Neural progenitor cell (in vitro differentiated cells): ENCODE data around the gene DOCK10. TPM values are rescaled to one million over a fixed set of nuclear protein-coding genes. Genes with fewer than 3 reads are reported as not detected.

ENCODE experiments used
- DNase-seq: peaks from one replicate; pipeline ENCODE4 v3.0.0-alpha.2; 2016; ENCODE audit warnings: low spot score
- H2AFZ ChIP-seq: fragments of 200-600 bp; sonication (generic); replicated peaks from 2 replicates; pipeline ENCODE4 v1.6.1; 2016; ENCODE audit warnings: antibody characterized with exemption
- H3F3A ChIP-seq: fragments of 200-600 bp; sonication (generic); 2 replicates; pipeline ENCODE4 v1.6.1; 2016; ENCODE audit warnings: antibody characterized with exemption, low read depth
- H3K27ac ChIP-seq: fragments of 200-600 bp; sonication (generic); 2 replicates; pipeline ENCODE4 v1.5.1; 2016; ENCODE audit warnings: mild to moderate bottlenecking
- H3K27me3 ChIP-seq: fragments of 200-600 bp; sonication (generic); 2 replicates; pipeline ENCODE4 v1.6.1; 2016; ENCODE audit warnings: mild to moderate bottlenecking, moderate library complexity
- H3K36me3 ChIP-seq: fragments of 200-600 bp; sonication (generic); 2 replicates; pipeline ENCODE4 v1.5.1; 2016
- H3K4me1 ChIP-seq: fragments of 200-600 bp; sonication (generic); 2 replicates; pipeline ENCODE4 v1.6.1; 2016; ENCODE audit warnings: mixed run types
- H3K4me2 ChIP-seq: fragments of 200-600 bp; sonication (generic); 2 replicates; pipeline ENCODE4 v1.6.1; 2016
- H3K4me3 ChIP-seq: fragments of 200-600 bp; sonication (generic); 2 replicates; pipeline ENCODE4 v1.5.1; 2016
- H3K79me2 ChIP-seq: fragments of 200-600 bp; sonication (generic); 2 replicates; pipeline ENCODE4 v1.6.1; 2016; ENCODE audit warnings: low read depth
- H3K9ac ChIP-seq: fragments of 200-600 bp; sonication (generic); 2 replicates; pipeline ENCODE4 v1.6.1; 2016
- H3K9me3 ChIP-seq: fragments of 200-600 bp; sonication (generic); 2 replicates; pipeline ENCODE4 v1.5.1; 2016; ENCODE audit warnings: low read depth
- H4K20me1 ChIP-seq: fragments of 200-600 bp; sonication (generic); 2 replicates; pipeline ENCODE4 v1.6.1; 2016; ENCODE audit warnings: low read depth
- H3K27ac Mint-ChIP-seq: 3 replicates; pipeline ENCODE4 v1.8.0; 2021; ENCODE audit warnings: mixed read lengths
- H3K27me3 Mint-ChIP-seq: 2 replicates; pipeline ENCODE4 v1.8.0; 2022; ENCODE audit warnings: low read depth, mild to moderate bottlenecking, inconsistent platforms, moderate library complexity, mixed read lengths; ENCODE audit not compliant: insufficient read depth
- H3K36me3 Mint-ChIP-seq: 3 replicates; pipeline ENCODE4 v1.8.0; 2021; ENCODE audit warnings: mixed read lengths
- H3K4me1 Mint-ChIP-seq: 3 replicates; pipeline ENCODE4 v1.8.0; 2021; ENCODE audit warnings: mixed read lengths
- H3K4me3 Mint-ChIP-seq: 3 replicates; pipeline ENCODE4 v1.8.0; 2021; ENCODE audit warnings: mild to moderate bottlenecking, moderate library complexity, mixed read lengths
- H3K9me3 Mint-ChIP-seq: 3 replicates; pipeline ENCODE4 v1.8.0; 2020; ENCODE audit warnings: mixed read lengths
- EZH2 ChIP-seq: fragments of 200-600 bp; sonication (generic); IDR thresholded peaks from 2 replicates; pipeline ENCODE4 v1.6.1; 2017; ENCODE audit warnings: antibody characterized with exemption, mild to moderate bottlenecking, moderate library complexity
- EZH2phosphoT487 ChIP-seq: fragments of 200-600 bp; sonication (generic); IDR thresholded peaks from 2 replicates; pipeline ENCODE4 v1.6.1; 2017; ENCODE audit warnings: antibody characterized with exemption
- total RNA-seq: library from RNA; depleted of rRNA; stranded (reverse); fragments of >200 nt; gene quantifications from 2 replicates; pipeline ENCODE4 v1.2.3, GENCODE V29; 2015; ENCODE audit warnings: low replicate concordance
- TF ChIP-seq, protein P1 (sequence below): fragments of 200-600 bp; sonication (generic); IDR thresholded peaks from 2 replicates; pipeline ENCODE4 v1.5.1; 2017; ENCODE audit warnings: antibody characterized with exemption, mild to moderate bottlenecking

The DOCK10 gene
- total RNA-seq, 1 donor from 2014 or later, result 1.1 TPM

DNA sequence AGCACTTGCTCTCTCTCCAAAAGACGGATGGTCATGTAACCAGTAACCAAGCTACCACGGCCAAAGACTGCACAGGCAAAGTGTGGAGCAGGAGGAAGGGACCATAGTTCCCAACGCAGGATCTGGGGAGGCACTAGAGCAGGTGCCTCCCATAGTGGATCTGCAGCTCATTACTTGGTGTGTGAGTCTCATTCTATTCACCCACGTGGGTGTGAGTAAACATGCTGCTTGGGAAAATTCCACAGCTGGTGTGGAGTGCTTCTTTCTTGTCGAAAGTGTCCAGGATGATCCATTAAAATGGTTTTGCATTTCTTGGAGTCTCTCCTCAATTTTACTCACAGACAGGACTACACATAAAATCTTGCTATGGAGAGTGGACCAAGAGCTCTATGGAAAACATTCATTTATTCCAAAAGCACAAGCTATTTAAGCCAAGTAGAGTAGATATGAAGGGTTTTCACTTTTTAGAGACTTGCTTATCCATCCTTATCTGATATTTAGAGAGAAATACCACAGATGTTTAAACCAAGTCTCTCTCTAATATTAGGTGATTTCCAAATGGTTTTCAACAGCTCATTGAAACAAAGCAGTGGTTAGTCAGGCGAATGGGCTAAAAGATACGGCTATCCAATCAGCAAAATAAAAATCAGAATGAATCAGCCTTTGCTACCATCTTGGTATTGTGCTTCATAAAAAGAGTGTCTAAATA lies 221.8 kb downstream of the DOCK10 start:
- TF ChIP-seq EZH2phosphoT487 (no peak), EZH2 (no peak)
- TF ChIP-seq, protein P1, sequence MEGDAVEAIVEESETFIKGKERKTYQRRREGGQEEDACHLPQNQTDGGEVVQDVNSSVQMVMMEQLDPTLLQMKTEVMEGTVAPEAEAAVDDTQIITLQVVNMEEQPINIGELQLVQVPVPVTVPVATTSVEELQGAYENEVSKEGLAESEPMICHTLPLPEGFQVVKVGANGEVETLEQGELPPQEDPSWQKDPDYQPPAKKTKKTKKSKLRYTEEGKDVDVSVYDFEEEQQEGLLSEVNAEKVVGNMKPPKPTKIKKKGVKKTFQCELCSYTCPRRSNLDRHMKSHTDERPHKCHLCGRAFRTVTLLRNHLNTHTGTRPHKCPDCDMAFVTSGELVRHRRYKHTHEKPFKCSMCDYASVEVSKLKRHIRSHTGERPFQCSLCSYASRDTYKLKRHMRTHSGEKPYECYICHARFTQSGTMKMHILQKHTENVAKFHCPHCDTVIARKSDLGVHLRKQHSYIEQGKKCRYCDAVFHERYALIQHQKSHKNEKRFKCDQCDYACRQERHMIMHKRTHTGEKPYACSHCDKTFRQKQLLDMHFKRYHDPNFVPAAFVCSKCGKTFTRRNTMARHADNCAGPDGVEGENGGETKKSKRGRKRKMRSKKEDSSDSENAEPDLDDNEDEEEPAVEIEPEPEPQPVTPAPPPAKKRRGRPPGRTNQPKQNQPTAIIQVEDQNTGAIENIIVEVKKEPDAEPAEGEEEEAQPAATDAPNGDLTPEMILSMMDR, result no peak
- no peak overlapping the region for H3K9ac ChIP-seq
- no peak overlapping the region for H3K4me3 ChIP-seq
- H3K27ac ChIP-seq, result no peak overlapping the region
- DNase-seq, result no peak
- Mint-ChIP-seq H3K4me3 (no peak overlapping the region), H3K27me3 (peaks cover 2% of the 10 kb centered on the region), H3K27ac (no peak overlapping the region), H3K4me1 (peaks cover 4% of the 10 kb centered on the region), H3K36me3 (peaks cover 4% of the 10 kb centered on the region), H3K9me3 (no peaks in the 10 kb centered on the region)
- no peaks in the 10 kb centered on the region for H3K27me3 ChIP-seq
- no peak overlapping the region for H2AFZ ChIP-seq
- no peaks in the 10 kb centered on the region for H3F3A ChIP-seq
- H3K4me2 ChIP-seq, result no peak overlapping the region
- H3K79me2 ChIP-seq, result no peaks in the 10 kb centered on the region
- no peaks in the 10 kb centered on the region for H3K36me3 ChIP-seq
- no peaks in the 10 kb centered on the region for H4K20me1 ChIP-seq
- H3K4me1 ChIP-seq, result no peaks in the 10 kb centered on the region
- H3K9me3 ChIP-seq, result no peaks in the 10 kb centered on the region

DNA sequence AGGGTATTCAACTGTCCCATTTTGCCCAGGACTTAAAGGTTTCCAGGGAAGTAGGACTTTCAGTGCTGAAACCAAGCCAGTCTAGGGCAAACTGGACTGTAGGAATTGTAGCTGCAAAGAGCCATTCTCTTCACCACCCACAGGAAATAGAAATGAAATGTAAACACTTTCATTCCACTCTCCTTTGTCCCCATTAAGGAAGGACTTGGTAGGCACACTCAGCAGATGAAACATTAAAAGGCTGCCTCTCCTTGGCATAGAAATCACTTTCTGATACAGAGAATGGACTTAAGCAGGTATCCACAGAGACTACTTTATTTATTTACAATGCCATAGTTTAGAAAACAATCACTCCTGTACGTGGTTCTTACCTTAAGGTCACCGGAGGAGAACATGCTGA lies 223.2 kb downstream of the DOCK10 start:
- H3K27me3 ChIP-seq, result no peaks in the 10 kb centered on the region
- peaks cover 2% of the 10 kb centered on the region for H3K36me3 Mint-ChIP-seq

DNA sequence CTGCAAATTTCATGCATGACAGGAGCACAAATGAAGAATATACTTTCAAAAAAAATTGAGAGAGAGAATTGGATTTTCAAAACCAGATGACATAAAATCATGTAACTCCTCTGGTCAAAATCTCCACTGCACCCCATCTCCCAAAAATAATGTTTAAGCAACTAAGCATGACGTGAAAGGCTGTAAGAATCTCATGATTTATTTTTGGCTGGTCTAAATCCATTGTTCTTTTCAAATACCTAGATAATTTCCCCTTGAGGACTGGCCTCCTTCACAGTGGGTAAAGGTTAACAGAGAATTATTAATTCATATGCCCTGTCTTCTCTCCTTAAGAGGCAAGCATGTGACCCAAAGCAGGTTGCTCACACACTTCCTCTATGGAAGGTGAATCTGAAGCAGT lies 224.6 kb downstream of the DOCK10 start:
- H3K4me3 Mint-ChIP-seq, result no peak overlapping the region

More for the DNA sequence above, 223.2 kb downstream of the DOCK10 start:
- peaks cover 4% of the 10 kb centered on the region for H3K4me1 Mint-ChIP-seq
- Histone ChIP-seq H3K9me3 (no peaks in the 10 kb centered on the region), H4K20me1 (no peaks in the 10 kb centered on the region), H3K36me3 (no peaks in the 10 kb centered on the region), H3K4me1 (no peaks in the 10 kb centered on the region), H3K4me3 (no peak overlapping the region), H2AFZ (no peak overlapping the region), H3K27ac (no peak overlapping the region), H3K79me2 (no peaks in the 10 kb centered on the region), H3F3A (no peaks in the 10 kb centered on the region), H3K4me2 (no peak overlapping the region), H3K9ac (no peak overlapping the region)
- H3K27me3 Mint-ChIP-seq, result peaks cover 2% of the 10 kb centered on the region
- TF ChIP-seq EZH2phosphoT487, result no peak
- TF ChIP-seq, protein P1, result no peak
- no peak for TF ChIP-seq EZH2
- no peak overlapping the region for H3K27ac Mint-ChIP-seq
- no peak overlapping the region for H3K4me3 Mint-ChIP-seq
- H3K9me3 Mint-ChIP-seq, result no peaks in the 10 kb centered on the region
- no peak for DNase-seq

More for the DNA sequence above, 224.6 kb downstream of the DOCK10 start:
- H3K4me2 ChIP-seq, result no peak overlapping the region
- H3K27ac ChIP-seq, result no peak overlapping the region
- H4K20me1 ChIP-seq, result no peaks in the 10 kb centered on the region
- no peak overlapping the region for H3K4me3 ChIP-seq
- H3K4me1 Mint-ChIP-seq, result peaks cover 4% of the 10 kb centered on the region
- peak overlapping the region; percentile 55 for H2AFZ ChIP-seq
- H3K4me1 ChIP-seq, result no peaks in the 10 kb centered on the region
- H3K27me3 Mint-ChIP-seq, result peaks cover 2% of the 10 kb centered on the region
- H3F3A ChIP-seq, result no peaks in the 10 kb centered on the region
- peaks cover 2% of the 10 kb centered on the region for H3K36me3 Mint-ChIP-seq
- TF ChIP-seq EZH2 (no peak), EZH2phosphoT487 (no peak)
- TF ChIP-seq, protein P1, result no peak
- no peaks in the 10 kb centered on the region for H3K9me3 ChIP-seq
- H3K27ac Mint-ChIP-seq, result no peak overlapping the region
- no peaks in the 10 kb centered on the region for H3K79me2 ChIP-seq
- no peaks in the 10 kb centered on the region for H3K9me3 Mint-ChIP-seq
- no peak for DNase-seq
- H3K36me3 ChIP-seq, result no peaks in the 10 kb centered on the region
- H3K27me3 ChIP-seq, result no peaks in the 10 kb centered on the region
- H3K9ac ChIP-seq, result no peak overlapping the region
